SU-DHL-6 (cell line): ENCODE results near the gene EDIL3.

Experiments used
- H2AFZ ChIP-seq: fragments of 200-600 bp; sonication (generic); 2 replicates; pipeline ENCODE4 v1.6.1; 2014; ENCODE audit warnings: low read depth, mild to moderate bottlenecking, moderate library complexity, mixed read lengths, antibody characterized with exemption, low read length; ENCODE audit not compliant: severe bottlenecking
- H3F3A ChIP-seq: fragments of 200-600 bp; shearing (Covaris generic); 2 replicates; pipeline ENCODE4 v1.6.0; 2016; ENCODE audit warnings: antibody characterized with exemption, mild to moderate bottlenecking; ENCODE audit not compliant: insufficient read depth
- H3K27ac ChIP-seq: fragments of 200-600 bp; sonication (generic); 2 replicates; pipeline ENCODE4 v1.5.1; 2016; ENCODE audit warnings: low read depth, mild to moderate bottlenecking, low read length, moderate library complexity, mixed read lengths
- H3K27me3 ChIP-seq: fragments of 200-600 bp; sonication (generic), shearing (Covaris generic); 2 replicates; pipeline ENCODE4 v1.6.0; 2014; ENCODE audit warnings: mild to moderate bottlenecking, low read length
- H3K36me3 ChIP-seq: fragments of 200-600 bp; sonication (generic); 2 replicates; pipeline ENCODE4 v1.6.1; 2014; ENCODE audit warnings: mild to moderate bottlenecking, low read length, mixed read lengths
- H3K4me2 ChIP-seq: fragments of 300-600, 200-600 bp; shearing (Covaris generic), sonication (generic); 2 replicates; pipeline ENCODE4 v1.6.0; 2014; ENCODE audit warnings: low read length, low read depth, mild to moderate bottlenecking; ENCODE audit not compliant: poor library complexity, severe bottlenecking
- H3K4me3 ChIP-seq: fragments of 200-600 bp; sonication (generic); 2 replicates; pipeline ENCODE4 v1.5.1; 2014; ENCODE audit warnings: antibody characterized with exemption, low read length, mild to moderate bottlenecking, mixed read lengths; ENCODE audit not compliant: insufficient read depth, poor library complexity, severe bottlenecking
- H3K79me2 ChIP-seq: fragments of 200-600 bp; sonication (generic); 2 replicates; pipeline ENCODE4 v1.6.1; 2014; ENCODE audit warnings: mild to moderate bottlenecking, low read length, moderate library complexity; ENCODE audit not compliant: insufficient read depth
- H3K9ac ChIP-seq: fragments of 200-600 bp; sonication (generic); 2 replicates; pipeline ENCODE4 v1.7.0; 2014; ENCODE audit warnings: mild to moderate bottlenecking, low read length
- H3K9me2 ChIP-seq: fragments of 200-600 bp; sonication (generic); replicated peaks from 2 replicates; pipeline ENCODE4 v1.6.1; 2014; ENCODE audit warnings: low read length; ENCODE audit not compliant: insufficient read depth
- H3K9me3 ChIP-seq: fragments of 200-600 bp; sonication (generic); 2 replicates; pipeline ENCODE4 v1.6.1; 2014; ENCODE audit warnings: low read length, mixed read lengths; ENCODE audit not compliant: insufficient read depth
- H4K20me1 ChIP-seq: fragments of 200-600 bp; sonication (generic); 2 replicates; pipeline ENCODE4 v1.6.1; 2014; ENCODE audit warnings: low read depth, mild to moderate bottlenecking, antibody characterized with exemption, low read length, moderate library complexity, mixed read lengths
- CTCF ChIP-seq: fragments of 200-600 bp; sonication (generic); IDR thresholded peaks from one replicate; pipeline ENCODE4 v1.5.1; 2017; ENCODE audit warnings: antibody characterized with exemption, mild to moderate bottlenecking, low read length, moderate library complexity; ENCODE audit not compliant: insufficient read depth, poor library complexity, severe bottlenecking
- EZH2phosphoT487 ChIP-seq: fragments of 200-600 bp; sonication (generic), shearing (Covaris generic); conservative IDR thresholded peaks from 2 replicates; pipeline ENCODE4 v1.6.1; 2018; ENCODE audit warnings: mild to moderate bottlenecking, antibody characterized with exemption, low read length, moderate library complexity, mixed read lengths

The EDIL3 gene

GRCh38 chr5:84273517-84273883 lies 111.2 kb downstream of the EDIL3 start:
- no peaks in the 10 kb centered on the region for H3F3A ChIP-seq
- H3K4me2 ChIP-seq: no peak overlapping the region
- no peaks in the 10 kb centered on the region for H3K79me2 ChIP-seq
- TF ChIP-seq CTCF (no peak), EZH2phosphoT487 (no peak)
- H3K9me2 ChIP-seq: no peaks in the 10 kb centered on the region
- H4K20me1 ChIP-seq: no peaks in the 10 kb centered on the region
- H3K9ac ChIP-seq: no peak overlapping the region
- no peak overlapping the region for H2AFZ ChIP-seq
- no peak overlapping the region for H3K27ac ChIP-seq
- no peak overlapping the region for H3K4me3 ChIP-seq
- no peaks in the 10 kb centered on the region for H3K27me3 ChIP-seq
- no peaks in the 10 kb centered on the region for H3K36me3 ChIP-seq
- H3K9me3 ChIP-seq: no peaks in the 10 kb centered on the region

- Histone ChIP-seq H3K79me2 (no peaks in the 10 kb centered on the region), H3K9ac (no peak overlapping the region), H3K27ac (no peak overlapping the region), H3K36me3 (no peaks in the 10 kb centered on the region), H3K4me2 (no peak overlapping the region), H3K9me3 (no peaks in the 10 kb centered on the region), H3K4me3 (no peak overlapping the region), H3F3A (no peaks in the 10 kb centered on the region), H3K9me2 (no peaks in the 10 kb centered on the region), H2AFZ (no peak overlapping the region), H3K27me3 (no peaks in the 10 kb centered on the region), H4K20me1 (no peaks in the 10 kb centered on the region)
- TF ChIP-seq CTCF (no peak), EZH2phosphoT487 (no peak)
These were observed 111.7 kb downstream of the EDIL3 start for GRCh38 chr5:84272771-84273516.

GRCh38 chr5:84265739-84266550 lies 118.7 kb downstream of the EDIL3 start:
- H3K27me3 ChIP-seq: no peaks in the 10 kb centered on the region
- H3K36me3 ChIP-seq: no peaks in the 10 kb centered on the region
- no peak overlapping the region for H3K27ac ChIP-seq
- no peaks in the 10 kb centered on the region for H3K9me2 ChIP-seq
- no peak overlapping the region for H3K4me2 ChIP-seq
- H3K79me2 ChIP-seq: no peaks in the 10 kb centered on the region
- no peak overlapping the region for H2AFZ ChIP-seq
- H4K20me1 ChIP-seq: no peaks in the 10 kb centered on the region
- no peak overlapping the region for H3K9ac ChIP-seq
- no peaks in the 10 kb centered on the region for H3K9me3 ChIP-seq
- H3F3A ChIP-seq: no peaks in the 10 kb centered on the region
- H3K4me3 ChIP-seq: no peak overlapping the region
- TF ChIP-seq EZH2phosphoT487 (no peak), CTCF (no peak)
